Mesenchymal stem cell (in vitro differentiated cells and primary cell): ENCODE data around the gene FILIP1L.

Experiments used
- DNase-seq: peaks from one replicate; pipeline ENCODE4 v3.0.0-alpha.2; 2013
- H2AFZ ChIP-seq: one replicate; pipeline ENCODE4 v1.6.1; 2013; ENCODE audit warnings: low read depth, mild to moderate bottlenecking, control low read depth, inconsistent platforms, low read length, moderate library complexity
- H2AK5ac ChIP-seq: 2 replicates; pipeline ENCODE4 v1.6.1; 2013; ENCODE audit warnings: low read length, moderate library complexity, mild to moderate bottlenecking, inconsistent platforms; ENCODE audit not compliant: severe bottlenecking
- H2BK120ac ChIP-seq: one replicate; pipeline ENCODE4 v1.6.1; 2013; ENCODE audit warnings: low read depth, mild to moderate bottlenecking, inconsistent platforms, low read length, moderate library complexity
- H2BK12ac ChIP-seq, 2 experiments: one replicate each; pipeline ENCODE4 v1.6.1; 2013; ENCODE audit warnings: inconsistent platforms in 2 of 2, low read length in 2 of 2, mild to moderate bottlenecking in 2 of 2, moderate library complexity in 2 of 2, control low read depth in 1 of 2
- H2BK15ac ChIP-seq: one replicate; pipeline ENCODE4 v1.6.1; 2013; ENCODE audit warnings: mild to moderate bottlenecking, low read depth, inconsistent platforms; ENCODE audit not compliant: poor library complexity, severe bottlenecking
- H2BK5ac ChIP-seq: 2 replicates; pipeline ENCODE4 v1.6.1; 2013; ENCODE audit warnings: low read depth, mild to moderate bottlenecking, low read length, control low read depth, inconsistent platforms; ENCODE audit not compliant: poor library complexity, severe bottlenecking
- H3K14ac ChIP-seq, 2 experiments: one replicate each; pipeline ENCODE4 v1.6.1; 2013; ENCODE audit warnings: inconsistent platforms in 2 of 2, low read length in 2 of 2, control low read depth in 1 of 2, mild to moderate bottlenecking in 1 of 2, moderate library complexity in 1 of 2
- H3K18ac ChIP-seq, 2 experiments: one replicate each; pipeline ENCODE4 v1.6.1; 2013; ENCODE audit warnings: inconsistent platforms in 2 of 2, low read length in 2 of 2, control low read depth in 1 of 2, low read depth in 1 of 2, mild to moderate bottlenecking in 1 of 2
- H3K23ac ChIP-seq, 2 experiments: one replicate each; pipeline ENCODE4 v1.6.1; 2013; ENCODE audit warnings: inconsistent platforms in 2 of 2, low read length in 2 of 2, mild to moderate bottlenecking in 2 of 2, moderate library complexity in 2 of 2, control low read depth in 1 of 2
- H3K27ac ChIP-seq: 2 replicates; pipeline ENCODE4 v1.5.1; 2013; ENCODE audit warnings: mild to moderate bottlenecking, moderate library complexity, low read length, control low read depth, inconsistent platforms; ENCODE audit not compliant: poor library complexity, severe bottlenecking
- H3K27me3 ChIP-seq, 2 experiments: 2 replicates each; pipeline versions ENCODE4 v1.6.1 to v1.7.0; 2013; ENCODE audit warnings: low read length in 2 of 2, mild to moderate bottlenecking in 2 of 2, moderate library complexity in 2 of 2, control low read depth in 1 of 2, inconsistent platforms in 1 of 2; ENCODE audit not compliant: control insufficient read depth in 1 of 2, insufficient read depth in 1 of 2
- H3K36me3 ChIP-seq, 2 experiments: 2 replicates each; pipeline versions ENCODE4 v1.6.1 to v1.7.0; 2013; ENCODE audit warnings: low read length in 2 of 2, control low read depth in 1 of 2, inconsistent platforms in 1 of 2, low read depth in 1 of 2, mild to moderate bottlenecking in 1 of 2; ENCODE audit not compliant: insufficient read depth in 2 of 2, control insufficient read depth in 1 of 2
- H3K4ac ChIP-seq, 2 experiments: one replicate each; pipeline ENCODE4 v1.6.1; 2013; ENCODE audit warnings: inconsistent platforms in 2 of 2, low read length in 2 of 2, mild to moderate bottlenecking in 2 of 2, moderate library complexity in 2 of 2, control low read depth in 1 of 2, low read depth in 1 of 2
- H3K4me1 ChIP-seq: 2 replicates; pipeline ENCODE4 v1.6.1; 2013; ENCODE audit warnings: low read depth, low read length, control low read depth; ENCODE audit not compliant: control insufficient read depth, insufficient read depth
- H3K4me2 ChIP-seq: 2 replicates; pipeline ENCODE4 v1.6.1; 2013; ENCODE audit warnings: low read length, mild to moderate bottlenecking, inconsistent platforms; ENCODE audit not compliant: poor library complexity, severe bottlenecking
- H3K4me3 ChIP-seq, 2 experiments: 2 replicates each; pipeline versions ENCODE4 v1.5.1 to v1.7.0; 2013; ENCODE audit warnings: low read length in 2 of 2, mild to moderate bottlenecking in 2 of 2, control low read depth in 1 of 2, low read depth in 1 of 2; ENCODE audit not compliant: insufficient read depth in 1 of 2
- H3K79me1 ChIP-seq: replicated peaks from 2 replicates; pipeline ENCODE4 v1.6.1; 2013; ENCODE audit warnings: mild to moderate bottlenecking, control low read depth, low read length, inconsistent platforms; ENCODE audit not compliant: poor library complexity, severe bottlenecking
- H3K9ac ChIP-seq: 2 replicates; pipeline ENCODE4 v1.7.0; 2013; ENCODE audit warnings: mild to moderate bottlenecking, low read length, moderate library complexity
- H3K9me3 ChIP-seq: 2 replicates; pipeline ENCODE4 v1.7.0; 2013; ENCODE audit warnings: mild to moderate bottlenecking, low read length; ENCODE audit not compliant: control insufficient read depth
- H4K8ac ChIP-seq: one replicate; pipeline ENCODE4 v1.6.1; 2013; ENCODE audit warnings: inconsistent platforms, mild to moderate bottlenecking, low read length, moderate library complexity
- H4K91ac ChIP-seq: one replicate; pipeline ENCODE4 v1.6.1; 2013; ENCODE audit warnings: mild to moderate bottlenecking, low read length, inconsistent platforms
- WGBS: methylation state at CpG from one replicate; pipeline ENCODE4 v1.1.7; 2013; ENCODE audit warnings: mixed read lengths; 5-methylcytosine and 5-hydroxymethylcytosine counted together

Gene FILIP1L

GRCh38 chr3:100081311-100081710 lies 33.0 kb downstream of the FILIP1L start:
- Histone ChIP-seq H4K8ac (no peak overlapping the region), H2AFZ (no peak overlapping the region), H4K91ac (no peak overlapping the region), H2BK12ac (no peak overlapping the region), H2BK5ac (no peak overlapping the region), H2BK120ac (no peak overlapping the region), H3K4me3 (no peak overlapping the region), H3K23ac (no peak overlapping the region), H3K27me3 (no peaks in the 10 kb centered on the region), H3K36me3 (no peaks in the 10 kb centered on the region), H3K9ac (no peak overlapping the region), H2BK15ac (no peak overlapping the region), H3K4me1 (peaks cover 1% of the 10 kb centered on the region), H3K4me2 (no peak overlapping the region), H3K4ac (no peak overlapping the region), H3K27ac (no peak overlapping the region), H3K9me3 (no peaks in the 10 kb centered on the region), H3K79me1 (peaks cover 1% of the 10 kb centered on the region), H2AK5ac (no peak overlapping the region), H3K18ac (no peak overlapping the region), H3K14ac (no peak overlapping the region)
- no peak for DNase-seq
- 36% methylated on average over 1 of the region's 1 CpG for WGBS

- peak overlapping the region; percentile 57 for H2BK5ac ChIP-seq
- DNase-seq: peak; percentile 49
- H3K4me3 ChIP-seq: no peak overlapping the region
- H4K91ac ChIP-seq: no peak overlapping the region
- H3K4me1 ChIP-seq: peaks cover 1% of the 10 kb centered on the region
- peak overlapping the region; percentile 89 for H2AK5ac ChIP-seq
- peaks cover 1% of the 10 kb centered on the region for H3K79me1 ChIP-seq
- peak overlapping the region; percentile 19 for H2BK120ac ChIP-seq
- H4K8ac ChIP-seq: no peak overlapping the region
- H3K18ac ChIP-seq: peak overlapping the region in 1 of 2 experiments; percentile 48
- peak overlapping the region in 1 of 2 experiments; percentile 86 for H2BK12ac ChIP-seq
- H3K14ac ChIP-seq: peak overlapping the region in 1 of 2 experiments; percentile 86
- no peaks in the 10 kb centered on the region for H3K36me3 ChIP-seq
- H2AFZ ChIP-seq: no peak overlapping the region
- no peaks in the 10 kb centered on the region for H3K27me3 ChIP-seq
- no peak overlapping the region for H2BK15ac ChIP-seq
- no peak overlapping the region for H3K23ac ChIP-seq
- H3K9me3 ChIP-seq: no peaks in the 10 kb centered on the region
- peak overlapping the region in 1 of 2 experiments; percentile 49 for H3K4ac ChIP-seq
- no peak overlapping the region for H3K9ac ChIP-seq
- H3K4me2 ChIP-seq: no peak overlapping the region
- no peak overlapping the region for H3K27ac ChIP-seq
- 98% methylated on average over 2 of the region's 2 CpGs for WGBS
Observed at GRCh38 chr3:100080573-100080972, 33.7 kb downstream of the FILIP1L start.

DNA sequence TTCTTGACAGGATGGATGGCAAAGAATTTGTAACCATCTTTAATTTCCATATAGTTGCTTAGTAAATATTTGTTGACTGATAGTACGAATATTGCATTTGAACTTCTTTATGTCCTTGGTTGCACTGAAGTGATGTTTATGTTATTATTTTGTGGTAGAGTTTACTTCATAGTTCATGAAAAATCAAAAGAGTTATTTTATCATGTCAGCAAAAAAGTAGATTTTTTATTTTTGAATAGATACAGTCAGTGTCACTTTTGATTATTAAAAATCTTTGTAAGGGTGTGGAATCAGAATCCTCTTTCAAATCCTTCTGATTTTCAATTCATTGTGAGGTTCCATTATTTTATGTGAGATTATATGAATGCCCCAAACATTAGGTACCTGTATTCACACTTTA lies 35.0 kb downstream of the FILIP1L start:
- H3K4me3 ChIP-seq: no peak overlapping the region
- H3K9ac ChIP-seq: no peak overlapping the region
- H2BK5ac ChIP-seq: no peak overlapping the region
- H4K8ac ChIP-seq: no peak overlapping the region
- no peak overlapping the region for H3K4me2 ChIP-seq
- H3K23ac ChIP-seq: no peak overlapping the region
- no peak overlapping the region for H3K14ac ChIP-seq
- no peak overlapping the region for H2AK5ac ChIP-seq
- H3K36me3 ChIP-seq: no peaks in the 10 kb centered on the region
- no CpG with 5 or more reads among the region's 1 CpG for WGBS
- no peaks in the 10 kb centered on the region for H3K27me3 ChIP-seq
- no peak overlapping the region for H2AFZ ChIP-seq
- no peak for DNase-seq
- H2BK120ac ChIP-seq: no peak overlapping the region
- H3K9me3 ChIP-seq: no peaks in the 10 kb centered on the region
- H2BK15ac ChIP-seq: no peak overlapping the region
- H3K79me1 ChIP-seq: peaks cover 1% of the 10 kb centered on the region
- peaks cover 3% of the 10 kb centered on the region for H3K4me1 ChIP-seq
- no peak overlapping the region for H4K91ac ChIP-seq
- H3K27ac ChIP-seq: no peak overlapping the region
- no peak overlapping the region for H3K18ac ChIP-seq
- no peak overlapping the region for H3K4ac ChIP-seq
- no peak overlapping the region for H2BK12ac ChIP-seq

GRCh38 chr3:100076731-100077529 lies 37.4 kb downstream of the FILIP1L start:
- Histone ChIP-seq H3K23ac (no peak overlapping the region), H3K4ac (no peak overlapping the region), H3K79me1 (no peaks in the 10 kb centered on the region), H2BK15ac (no peak overlapping the region), H3K27me3 (no peaks in the 10 kb centered on the region), H2AFZ (no peak overlapping the region), H3K9ac (peak overlapping the region; percentile 31), H3K4me2 (no peak overlapping the region), H3K27ac (no peak overlapping the region), H2BK5ac (no peak overlapping the region), H3K4me1 (peaks cover 4% of the 10 kb centered on the region), H3K36me3 (no peaks in the 10 kb centered on the region), H4K91ac (no peak overlapping the region), H2BK120ac (no peak overlapping the region), H2AK5ac (no peak overlapping the region), H3K9me3 (no peaks in the 10 kb centered on the region), H2BK12ac (peak overlapping the region in 1 of 2 experiments; percentile 29), H3K4me3 (peak overlapping the region in 1 of 2 experiments; percentile 31), H3K18ac (no peak overlapping the region), H4K8ac (no peak overlapping the region), H3K14ac (no peak overlapping the region)
- peak; percentile 71 for DNase-seq
- WGBS: 31% methylated on average over 6 of the region's 7 CpGs
